H9 (cell line): ENCODE measurements around the gene PDYN. TPM values are rescaled to one million over a fixed set of nuclear protein-coding genes. Genes with fewer than 3 reads are reported as not detected.

Experiments
- DNase-seq: peaks from one replicate; pipeline ENCODE4 v3.0.0-alpha.2; 2017
- H2AFZ ChIP-seq: one replicate; pipeline ENCODE4 v1.6.1; 2013; ENCODE audit warnings: mild to moderate bottlenecking, low read length, control low read depth, moderate library complexity
- H2AK5ac ChIP-seq: 2 replicates; pipeline ENCODE4 v1.6.1; 2013; ENCODE audit warnings: low read length, control low read depth, mixed read lengths; ENCODE audit not compliant: insufficient read length
- H2BK120ac ChIP-seq: one replicate; pipeline ENCODE4 v1.6.1; 2013; ENCODE audit warnings: low read depth, mild to moderate bottlenecking, low read length, control low read depth, inconsistent platforms; ENCODE audit not compliant: poor library complexity, severe bottlenecking
- H2BK12ac ChIP-seq: 2 replicates; pipeline ENCODE4 v1.6.1; 2013; ENCODE audit warnings: low read length, control low read depth, mixed read lengths, low read depth; ENCODE audit not compliant: insufficient read length
- H2BK15ac ChIP-seq: 2 replicates; pipeline ENCODE4 v1.6.1; 2013; ENCODE audit warnings: low read depth, low read length, control low read depth
- H2BK20ac ChIP-seq: one replicate; pipeline ENCODE4 v1.6.1; 2013; ENCODE audit warnings: low read depth, mild to moderate bottlenecking, low read length, control low read depth, inconsistent platforms; ENCODE audit not compliant: poor library complexity, severe bottlenecking
- H2BK5ac ChIP-seq: 2 replicates; pipeline ENCODE4 v1.6.1; 2013; ENCODE audit warnings: low read length, control low read depth, mixed read lengths; ENCODE audit not compliant: insufficient read length
- H3K14ac ChIP-seq: 2 replicates; pipeline ENCODE4 v1.6.1; 2013; ENCODE audit warnings: low read length, control low read depth; ENCODE audit not compliant: insufficient read depth
- H3K18ac ChIP-seq: 2 replicates; pipeline ENCODE4 v1.6.1; 2013; ENCODE audit warnings: low read depth, mild to moderate bottlenecking, mixed read lengths, low read length, control low read depth; ENCODE audit not compliant: insufficient read length
- H3K23ac ChIP-seq: 2 replicates; pipeline ENCODE4 v1.6.1; 2013; ENCODE audit warnings: low read length, control low read depth, mixed read lengths, low read depth; ENCODE audit not compliant: insufficient read length
- H3K23me2 ChIP-seq: 2 replicates; pipeline ENCODE4 v1.6.1; 2013; ENCODE audit warnings: low read depth, mild to moderate bottlenecking, mixed read lengths, low read length, control low read depth; ENCODE audit not compliant: insufficient read length, poor library complexity, severe bottlenecking
- H3K27ac ChIP-seq: 2 replicates; pipeline ENCODE4 v1.5.1; 2013; ENCODE audit warnings: low read length, control low read depth, mixed read lengths, low read depth; ENCODE audit not compliant: insufficient read length
- H3K27me3 ChIP-seq: 2 replicates; pipeline ENCODE4 v1.6.1; 2013; ENCODE audit warnings: low read length, control low read depth, inconsistent platforms; ENCODE audit not compliant: insufficient read depth
- H3K4ac ChIP-seq: 2 replicates; pipeline ENCODE4 v1.6.1; 2013; ENCODE audit warnings: low read depth, mild to moderate bottlenecking, control low read depth, inconsistent platforms, low read length, moderate library complexity
- H3K4me1 ChIP-seq: 2 replicates; pipeline ENCODE4 v1.6.1; 2013; ENCODE audit warnings: low read length, control low read depth, inconsistent platforms; ENCODE audit not compliant: insufficient read depth
- H3K4me2 ChIP-seq: 2 replicates; pipeline ENCODE4 v1.6.1; 2013; ENCODE audit warnings: low read length, control low read depth, mixed read lengths; ENCODE audit not compliant: insufficient read length, insufficient read depth
- H3K56ac ChIP-seq: 2 replicates; pipeline ENCODE4 v1.6.1; 2013; ENCODE audit warnings: low read depth, mild to moderate bottlenecking, mixed read lengths, low read length, control low read depth; ENCODE audit not compliant: insufficient read length
- H3K79me1 ChIP-seq: 2 replicates; pipeline ENCODE4 v1.6.1; 2013; ENCODE audit warnings: low read depth, mild to moderate bottlenecking, moderate library complexity, low read length, control low read depth, inconsistent platforms; ENCODE audit not compliant: insufficient read depth, poor library complexity, severe bottlenecking
- H3K79me2 ChIP-seq: 2 replicates; pipeline ENCODE4 v1.6.1; 2013; ENCODE audit warnings: low read length, control low read depth, inconsistent platforms; ENCODE audit not compliant: insufficient read depth
- H3K9ac ChIP-seq: 2 replicates; pipeline ENCODE4 v1.6.1; 2013; ENCODE audit warnings: low read length, control low read depth, mixed read lengths; ENCODE audit not compliant: insufficient read length; ENCODE audit errors: extremely low read depth
- H3K9me3 ChIP-seq: one replicate; pipeline ENCODE4 v1.6.1; 2013; ENCODE audit warnings: low read depth, low read length, inconsistent platforms; ENCODE audit not compliant: control insufficient read depth
- H3T11ph ChIP-seq: one replicate; pipeline ENCODE4 v1.6.1; 2013; ENCODE audit warnings: mild to moderate bottlenecking, low read length, control low read depth, inconsistent platforms
- H4K20me1 ChIP-seq: one replicate; pipeline ENCODE4 v1.6.1; 2013; ENCODE audit not compliant: control insufficient read depth, insufficient read length, insufficient read depth
- H4K5ac ChIP-seq: 2 replicates; pipeline ENCODE4 v1.6.1; 2013; ENCODE audit warnings: low read depth, mild to moderate bottlenecking, mixed read lengths, low read length, control low read depth; ENCODE audit not compliant: insufficient read length
- H4K8ac ChIP-seq: replicated peaks from 2 replicates; pipeline ENCODE4 v1.6.1; 2013; ENCODE audit warnings: low read length, control low read depth, mixed read lengths, low read depth; ENCODE audit not compliant: insufficient read length
- H4K91ac ChIP-seq: 2 replicates; pipeline ENCODE4 v1.6.1; 2013; ENCODE audit warnings: low read depth, mild to moderate bottlenecking, moderate library complexity, mixed read lengths, low read length, control low read depth; ENCODE audit not compliant: insufficient read length
- H3K27ac Mint-ChIP-seq, 3 experiments: 2 replicates in 2 of 3; 3 replicates in 1 of 3; pipeline ENCODE4 v1.8.0; 2020 to 2021; ENCODE audit warnings: mixed read lengths in 3 of 3, mild to moderate bottlenecking in 1 of 3, moderate library complexity in 1 of 3
- H3K27me3 Mint-ChIP-seq: 2 replicates; pipeline ENCODE4 v1.8.0; 2021; ENCODE audit warnings: low read depth, mild to moderate bottlenecking, moderate library complexity, mixed read lengths
- H3K36me3 Mint-ChIP-seq, 3 experiments: 2 replicates in 2 of 3; 3 replicates in 1 of 3; pipeline ENCODE4 v1.8.0; 2020 to 2021; ENCODE audit warnings: low read depth in 3 of 3, mixed read lengths in 3 of 3; ENCODE audit not compliant: insufficient read depth in 1 of 3
- H3K4me1 Mint-ChIP-seq, 2 experiments: 2 replicates each; pipeline ENCODE4 v1.8.0; 2020; ENCODE audit warnings: mixed read lengths in 2 of 2
- H3K4me3 Mint-ChIP-seq, 2 experiments: 2 replicates in 1 of 2; 3 replicates in 1 of 2; pipeline ENCODE4 v1.8.0; 2020 to 2021; ENCODE audit warnings: mild to moderate bottlenecking in 2 of 2, mixed read lengths in 2 of 2, moderate library complexity in 1 of 2
- H3K9me3 Mint-ChIP-seq, 2 experiments: 2 replicates in 1 of 2; 3 replicates in 1 of 2; pipeline ENCODE4 v1.8.0; 2020; ENCODE audit warnings: mild to moderate bottlenecking in 2 of 2, mixed read lengths in 2 of 2, moderate library complexity in 1 of 2
- CTCF ChIP-seq: fragments of 200-600 bp; sonication (generic); conservative IDR thresholded peaks from 3 replicates; pipeline ENCODE4 v1.8.0; 2021; ENCODE audit warnings: antibody characterized with exemption, mild to moderate bottlenecking
- WGBS: extraction: QIAGEN DNeasy Blood & Tissue Kit; methylation state at CpG from one replicate; pipeline ENCODE4 v1.1.7; 2013; ENCODE audit warnings: missing lambda C conversion rate, low lambda C conversion rate, mixed read lengths; ENCODE audit not compliant: insufficient read length; ENCODE audit errors: extremely low coverage; 5-methylcytosine and 5-hydroxymethylcytosine counted together
- total RNA-seq: library from RNA; stranded (reverse); gene quantifications from 2 replicates; pipeline ENCODE4 v1.2.1, GENCODE V29; 2021

The PDYN gene
- total RNA-seq, 1 experiment from 2014 or later, result 0.63 TPM

DNA sequence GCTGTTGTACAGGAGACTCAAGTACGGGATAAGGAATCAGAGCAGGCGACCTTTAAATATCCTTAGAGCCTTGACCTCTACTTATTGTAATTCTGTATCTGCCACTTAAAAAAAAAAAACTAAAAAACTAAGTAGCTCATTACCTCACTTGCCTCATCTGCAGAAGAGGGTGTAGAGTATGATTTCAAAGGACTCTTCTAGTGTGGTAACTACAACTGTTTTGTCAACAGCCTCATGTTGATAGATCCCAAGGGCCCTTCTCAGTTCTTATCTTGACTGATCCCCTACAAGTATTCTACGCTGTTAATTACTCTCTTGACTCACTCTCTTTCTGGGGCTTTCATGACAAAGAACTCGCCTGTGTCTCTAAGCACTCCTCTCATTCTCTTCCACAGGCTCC lies 16.7 kb upstream of the PDYN start:
- H3K23ac ChIP-seq, result no peak overlapping the region
- no peak overlapping the region for H4K5ac ChIP-seq
- no peak overlapping the region for H2BK120ac ChIP-seq
- TF ChIP-seq CTCF, result no peak
- H2AFZ ChIP-seq, result no peak overlapping the region
- no peak overlapping the region for H3K18ac ChIP-seq
- H3K79me2 ChIP-seq, result no peaks in the 10 kb centered on the region
- no peak overlapping the region for H2BK20ac ChIP-seq
- H3K4me3 Mint-ChIP-seq, result no peak overlapping the region
- H2AK5ac ChIP-seq, result no peak overlapping the region
- H3K4me2 ChIP-seq, result no peak overlapping the region
- H3K9me3 ChIP-seq, result no peaks in the 10 kb centered on the region
- no peak overlapping the region for H4K8ac ChIP-seq
- H3K27ac ChIP-seq, result no peak overlapping the region
- no peak overlapping the region for H4K91ac ChIP-seq
- no peaks in the 10 kb centered on the region for H3K4me1 ChIP-seq
- no peak overlapping the region for H3K4ac ChIP-seq
- H3K27me3 ChIP-seq, result no peaks in the 10 kb centered on the region
- no peak overlapping the region for H3K27ac Mint-ChIP-seq
- no peak for DNase-seq
- H3K56ac ChIP-seq, result no peak overlapping the region
- WGBS, result no CpG with 5 or more reads among the region's 4 CpGs
- H3K9ac ChIP-seq, result no peak overlapping the region
- no peaks in the 10 kb centered on the region for H3K23me2 ChIP-seq
- H3K4me1 Mint-ChIP-seq, result peaks cover 36 to 47% of the 10 kb centered on the region in 2 experiments
- no peak overlapping the region for H2BK5ac ChIP-seq
- no peak overlapping the region for H3K14ac ChIP-seq
- no peaks in the 10 kb centered on the region for H3K79me1 ChIP-seq
- no peak overlapping the region for H2BK15ac ChIP-seq
- H3K9me3 Mint-ChIP-seq, result no peaks in the 10 kb centered on the region
- H3T11ph ChIP-seq, result no peak overlapping the region
- peaks cover 58% of the 10 kb centered on the region for H3K27me3 Mint-ChIP-seq
- no peak overlapping the region for H2BK12ac ChIP-seq
- no peaks in the 10 kb centered on the region for H3K36me3 Mint-ChIP-seq
- H4K20me1 ChIP-seq, result no peaks in the 10 kb centered on the region
